Measurements from ENCODE around the gene ATG9B. TPM values are rescaled to one million over a fixed set of nuclear protein-coding genes. Genes with fewer than 3 reads are reported as not detected.

The ATG9B gene
- total RNA-seq, 3 donors from 2014 or later (not counting 1 experiment from before 2014, with no cell fraction given), result 4.4 to 4.6 (median 4.5) TPM

DNA sequence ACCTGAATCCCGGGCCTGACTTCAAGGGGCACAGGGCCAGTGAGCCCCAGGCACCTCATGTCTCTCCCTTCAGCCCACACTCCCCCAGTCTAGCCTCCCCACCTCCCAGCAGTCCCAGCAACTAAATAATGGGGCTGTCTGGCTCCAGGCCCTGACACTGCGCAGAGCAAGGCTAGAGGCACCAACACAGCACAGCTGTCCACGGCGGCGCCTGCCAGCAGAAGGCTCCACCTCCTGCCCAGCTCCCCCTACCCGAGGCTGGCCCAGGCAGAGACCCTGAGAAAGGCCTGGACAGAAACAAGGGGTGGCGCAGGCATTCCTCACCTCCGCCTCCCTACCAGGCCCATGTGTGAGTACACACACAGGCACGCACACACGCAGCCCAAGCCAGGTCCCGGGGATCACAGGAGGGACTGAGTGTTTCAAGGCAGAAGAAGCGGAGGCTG, 52.2 kb downstream of the ATG9B start:
- Mint-ChIP-seq H3K4me1 (peaks cover 8 to 21% of the 10 kb centered on the region in 2 donors), H3K27ac (no peak overlapping the region), H3K4me3 (peak overlapping the region; percentile 21), H3K27me3 (ENCODE audit: low read depth in 2 of 2) (peaks cover 23 to 31% of the 10 kb centered on the region in 2 donors), H3K36me3 (no peaks in the 10 kb centered on the region), H3K9me3 (no peaks in the 10 kb centered on the region)
- Histone ChIP-seq H3K36me3 (ENCODE audit: control insufficient read depth, insufficient read depth, low read length) (no peaks in the 10 kb centered on the region), H3K4me1 (ENCODE audit: control insufficient read depth, insufficient read depth, low read length) (peaks cover 18% of the 10 kb centered on the region), H3K4me3 (ENCODE audit: low read length) (no peak overlapping the region), H3K27me3 (ENCODE audit: control insufficient read depth, insufficient read depth, low read length) (peaks cover 18% of the 10 kb centered on the region), H3K9me3 (ENCODE audit: control insufficient read depth, insufficient read depth, low read length) (no peaks in the 10 kb centered on the region), H3K27ac (ENCODE audit: low read length) (no peak overlapping the region)
- DNase-seq, result no peak
- ATAC-seq, result no peak
- 91% methylated on average over 12 of the region's 12 CpGs for WGBS (ENCODE audit: insufficient coverage)
- intact Hi-C loops (cut with micrococcal nuclease), result no loop called here
- TF ChIP-seq CTCF (IDR thresholded peaks at IDR 0.05), result no peak

- Mint-ChIP-seq H3K4me1 (peaks cover 5 to 15% of the 10 kb centered on the region in 2 donors), H3K36me3 (no peaks in the 10 kb centered on the region), H3K27ac (no peak overlapping the region), H3K4me3 (no peak overlapping the region), H3K27me3 (ENCODE audit: low read depth in 2 of 2) (peaks cover 18 to 25% of the 10 kb centered on the region in 2 donors), H3K9me3 (no peaks in the 10 kb centered on the region)
- Histone ChIP-seq H3K9me3 (ENCODE audit: control insufficient read depth, insufficient read depth, low read length) (no peaks in the 10 kb centered on the region), H3K4me1 (ENCODE audit: control insufficient read depth, insufficient read depth, low read length) (peaks cover 16% of the 10 kb centered on the region), H3K36me3 (ENCODE audit: control insufficient read depth, insufficient read depth, low read length) (no peaks in the 10 kb centered on the region), H3K27me3 (ENCODE audit: control insufficient read depth, insufficient read depth, low read length) (peaks cover 12% of the 10 kb centered on the region), H3K4me3 (ENCODE audit: low read length) (no peak overlapping the region), H3K27ac (ENCODE audit: low read length) (no peak overlapping the region)
- no peak for TF ChIP-seq CTCF (IDR thresholded peaks at IDR 0.05)
- intact Hi-C loops (cut with micrococcal nuclease), result no loop called here
- no peak for DNase-seq
- ATAC-seq, result no peak
- 91% methylated on average over 16 of the region's 16 CpGs for WGBS (ENCODE audit: insufficient coverage)
These were observed 52.9 kb downstream of the ATG9B start for GRCh38 chr7:150971242-150972022.

DNA sequence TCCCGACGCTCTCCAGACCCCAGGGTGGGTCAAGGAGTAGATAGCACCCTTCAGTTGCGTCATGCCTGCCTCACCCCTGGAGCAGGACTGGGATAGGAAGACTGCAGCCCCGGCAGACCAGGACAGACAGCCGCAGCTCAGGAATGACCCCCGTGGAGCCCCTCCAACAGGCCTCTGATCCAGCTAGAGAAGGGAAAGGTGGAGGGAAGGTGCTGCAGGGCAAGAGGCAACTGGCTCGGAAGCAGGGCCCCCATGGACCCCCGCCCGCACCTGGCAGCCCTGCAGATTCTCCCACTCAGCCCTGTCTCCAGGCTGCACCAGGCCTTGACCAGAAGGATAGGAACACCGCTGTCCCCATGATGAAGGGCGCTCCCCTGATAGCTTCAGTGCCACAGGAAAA, 53.9 kb downstream of the ATG9B start:
- H3K4me3 ChIP-seq (ENCODE audit: low read length), result no peak overlapping the region
- peaks cover 20 to 25% of the 10 kb centered on the region in 2 donors for H3K27me3 Mint-ChIP-seq (ENCODE audit: low read depth in 2 of 2)
- peaks cover 11% of the 10 kb centered on the region for H3K4me1 ChIP-seq (ENCODE audit: control insufficient read depth, insufficient read depth, low read length)
- H3K36me3 Mint-ChIP-seq, result no peaks in the 10 kb centered on the region
- WGBS (ENCODE audit: insufficient coverage), result 84% methylated on average over 11 of the region's 11 CpGs
- peaks cover 3 to 11% of the 10 kb centered on the region in 2 donors for H3K4me1 Mint-ChIP-seq
- intact Hi-C loops (cut with micrococcal nuclease), result no loop called here
- ATAC-seq (no peak), DNase-seq (no peak)
- no peaks in the 10 kb centered on the region for H3K9me3 ChIP-seq (ENCODE audit: control insufficient read depth, insufficient read depth, low read length)
- H3K36me3 ChIP-seq (ENCODE audit: control insufficient read depth, insufficient read depth, low read length), result no peaks in the 10 kb centered on the region
- H3K27ac ChIP-seq (ENCODE audit: low read length), result no peak overlapping the region
- TF ChIP-seq CTCF (IDR thresholded peaks at IDR 0.05), result no peak
- no peak overlapping the region for H3K27ac Mint-ChIP-seq
- no peak overlapping the region for H3K4me3 Mint-ChIP-seq
- H3K27me3 ChIP-seq (ENCODE audit: control insufficient read depth, insufficient read depth, low read length), result peaks cover 2% of the 10 kb centered on the region
- H3K9me3 Mint-ChIP-seq, result no peaks in the 10 kb centered on the region
